ENCODE measurements around the gene TCERG1L. TPM values are rescaled to one million over a fixed set of nuclear protein-coding genes. Genes with fewer than 3 reads are reported as not detected.
A peak's percentile ranks its signal among the peaks of the same experiment; 100 is the strongest.

Gene TCERG1L
- total RNA-seq, 6 experiments from 2014 or later: not detected

GRCh38 chr10:131252567-131253276 is 58.8 kb downstream of the TCERG1L start:
- 58% methylated on average over 12 of the region's 21 CpGs for WGBS (ENCODE audit: insufficient coverage, low coverage, low lambda C conversion rate, missing lambda C conversion rate)
- ATAC-seq (no peak), DNase-seq (peak in 1 of 3 donors; percentile 27)
- H3K36me3 ChIP-seq: no peaks in the 10 kb centered on the region
- H3K27me3 ChIP-seq: no peaks in the 10 kb centered on the region
- H3K4me3 ChIP-seq: no peak overlapping the region
- no peak overlapping the region for H3K27ac ChIP-seq
- TF ChIP-seq POLR2A (IDR thresholded peaks at IDR 0.05): no peak
- TF ChIP-seq CTCF (IDR thresholded peaks at IDR 0.05): no peak
- no peaks in the 10 kb centered on the region for H3K9me3 ChIP-seq
- intact Hi-C loops (cut with DNase I): no loop called here
- H3K4me1 ChIP-seq: no peaks in the 10 kb centered on the region

- Histone ChIP-seq H3K27ac (no peak overlapping the region), H3K36me3 (no peaks in the 10 kb centered on the region), H3K4me3 (no peak overlapping the region), H3K4me1 (no peaks in the 10 kb centered on the region), H3K27me3 (no peaks in the 10 kb centered on the region), H3K9me3 (no peaks in the 10 kb centered on the region)
- WGBS (ENCODE audit: insufficient coverage, low coverage, low lambda C conversion rate, missing lambda C conversion rate): 7% methylated on average over 2 of the region's 6 CpGs
- intact Hi-C loops (cut with DNase I): no loop called here
- DNase-seq (peak in 1 of 3 donors; percentile 23), ATAC-seq (no peak)
- TF ChIP-seq POLR2A (IDR thresholded peaks at IDR 0.05) (no peak), CTCF (IDR thresholded peaks at IDR 0.05) (no peak)
Observed at GRCh38 chr10:131251146-131251541, 60.4 kb downstream of the TCERG1L start.

GRCh38 chr10:131250454-131251145 is 60.9 kb downstream of the TCERG1L start:
- H3K27me3 ChIP-seq: no peaks in the 10 kb centered on the region
- ATAC-seq (no peak), DNase-seq (peak in 2 of 3 donors; percentile 33 to 35)
- no peaks in the 10 kb centered on the region for H3K9me3 ChIP-seq
- TF ChIP-seq CTCF (IDR thresholded peaks at IDR 0.05): no peak
- TF ChIP-seq POLR2A (IDR thresholded peaks at IDR 0.05): no peak
- no peak overlapping the region for H3K4me3 ChIP-seq
- no peaks in the 10 kb centered on the region for H3K36me3 ChIP-seq
- H3K4me1 ChIP-seq: no peaks in the 10 kb centered on the region
- no peak overlapping the region for H3K27ac ChIP-seq
- 36% methylated on average over 14 of the region's 18 CpGs for WGBS (ENCODE audit: insufficient coverage, low coverage, low lambda C conversion rate, missing lambda C conversion rate)
- intact Hi-C loops (cut with DNase I): no loop called here

- DNase-seq (no peak), ATAC-seq (no peak)
- TF ChIP-seq CTCF (IDR thresholded peaks at IDR 0.05) (no peak), POLR2A (IDR thresholded peaks at IDR 0.05) (no peak)
- WGBS (ENCODE audit: insufficient coverage, low coverage, low lambda C conversion rate, missing lambda C conversion rate): 9% methylated on average over 4 of the region's 14 CpGs
- Histone ChIP-seq H3K27me3 (no peaks in the 10 kb centered on the region), H3K4me3 (no peak overlapping the region), H3K4me1 (no peaks in the 10 kb centered on the region), H3K9me3 (no peaks in the 10 kb centered on the region), H3K36me3 (no peaks in the 10 kb centered on the region), H3K27ac (no peak overlapping the region)
- intact Hi-C loops (cut with DNase I): loop anchor here in 1 of 2 donors (10.0 kb wide), 1 partner anchor 625 kb away; no protein-coding TSS in a partner anchor
Observed at GRCh38 chr10:131249955-131250344, 61.6 kb downstream of the TCERG1L start.
